GM12875 (cell line): ENCODE data around the gene ABCC1.
"Not testable (repeated sequence)": the region's sequence is repeated elsewhere in the genome, so short reads cannot be mapped to it uniquely, and the experiment has no call there.

Experiments
- H3K4me3 ChIP-seq: one replicate; pipeline ENCODE4 v1.5.1; 2011; ENCODE audit warnings: low read depth, low read length, control low read depth
- CTCF ChIP-seq: IDR thresholded peaks from 2 replicates; pipeline ENCODE4 v1.5.1; 2011; ENCODE audit warnings: low read depth, mild to moderate bottlenecking, control low read depth, inconsistent platforms, low read length, moderate library complexity, borderline replicate concordance; ENCODE audit not compliant: insufficient read depth

ABCC1 gene

GRCh38 chr16:15911198-15911597 is 38.2 kb upstream of the ABCC1 start:
- TF ChIP-seq CTCF = no peak
- no peak overlapping the region for H3K4me3 ChIP-seq

- no peak for TF ChIP-seq CTCF
- H3K4me3 ChIP-seq = no peak overlapping the region
These were observed 36.2 kb upstream of the ABCC1 start for GRCh38 chr16:15913046-15913698.

GRCh38 chr16:15915555-15916081 is 33.8 kb upstream of the ABCC1 start:
- no peak for TF ChIP-seq CTCF
- no peak overlapping the region for H3K4me3 ChIP-seq

- H3K4me3 ChIP-seq = no peak overlapping the region
- no peak for TF ChIP-seq CTCF
These were observed 33.1 kb upstream of the ABCC1 start for GRCh38 chr16:15916323-15916722.

- not testable (repeated sequence) for H3K4me3 ChIP-seq
These were observed 31.1 kb upstream of the ABCC1 start for GRCh38 chr16:15918314-15918713.

GRCh38 chr16:15919331-15919730 is 30.1 kb upstream of the ABCC1 start:
- no peak for TF ChIP-seq CTCF
- H3K4me3 ChIP-seq = no peak overlapping the region

GRCh38 chr16:15924996-15925395 is 24.4 kb upstream of the ABCC1 start:
- no peak for TF ChIP-seq CTCF
- H3K4me3 ChIP-seq = no peak overlapping the region
